Activated naive CD4-positive, alpha-beta T cell treated with anti-CD3 and anti-CD28 coated beads, Interleukin-2, amount 50 U/mL, for 72 hours (primary cell): ENCODE measurements around the gene EPB41L4B. TPM values are rescaled to one million over a fixed set of nuclear protein-coding genes. Genes with fewer than 3 reads are reported as not detected.
"Not testable (repeated sequence)": the region's sequence is repeated elsewhere in the genome, so short reads cannot be mapped to it uniquely, and the experiment has no call there.

Experiments
- ATAC-seq, 2 donors: fragments of 150-1000 bp; cut with Tn5 transposase; 2 replicates each; pipeline ENCODE4 v1.10.0; 2021; ENCODE audit warnings: mild to moderate bottlenecking in 2 of 2, moderate library complexity in 2 of 2
- DNase-seq, 2 donors: peaks; one replicate each; pipeline ENCODE4 v3.0.0; 2021 to 2022; ENCODE audit warnings: low spot score in 2 of 2
- H3K27ac Mint-ChIP-seq, 2 donors: one replicate each; pipeline ENCODE4 v1.8.0; 2022; ENCODE audit warnings: mild to moderate bottlenecking in 2 of 2, mixed read lengths in 2 of 2
- H3K36me3 Mint-ChIP-seq, 2 donors: one replicate each; pipeline ENCODE4 v1.8.0; 2022; ENCODE audit warnings: mixed read lengths in 2 of 2
- H3K9me3 Mint-ChIP-seq, 2 donors: one replicate each; pipeline ENCODE4 v1.8.0; 2022; ENCODE audit warnings: mixed read lengths in 2 of 2
- total RNA-seq, 2 donors: library from RNA; stranded (reverse); gene quantifications; one replicate each; pipeline ENCODE4 v1.2.3, GENCODE V29; 2022

Gene EPB41L4B
- total RNA-seq, 2 donors from 2014 or later, result 0.51 TPM; not detected in 1

- Mint-ChIP-seq H3K36me3 (no peaks in the 10 kb centered on the region), H3K9me3 (no peaks in the 10 kb centered on the region), H3K27ac (no peak overlapping the region)
- no peak for DNase-seq
- ATAC-seq, result no peak
These were observed 34.3 kb downstream of the EPB41L4B start for GRCh38 chr9:109286571-109286977.

GRCh38 chr9:109283672-109284071 lies 37.2 kb downstream of the EPB41L4B start:
- ATAC-seq, DNase-seq, H3K9me3 Mint-ChIP-seq, H3K27ac Mint-ChIP-seq, H3K36me3 Mint-ChIP-seq: not testable (repeated sequence)

- DNase-seq (no peak), ATAC-seq (no peak)
- H3K36me3 Mint-ChIP-seq, result no peaks in the 10 kb centered on the region
- no peak overlapping the region for H3K27ac Mint-ChIP-seq
- H3K9me3 Mint-ChIP-seq, result no peaks in the 10 kb centered on the region
These were observed 37.8 kb downstream of the EPB41L4B start for GRCh38 chr9:109283012-109283411.

GRCh38 chr9:109282302-109282701 lies 38.6 kb downstream of the EPB41L4B start:
- Mint-ChIP-seq H3K27ac (no peak overlapping the region), H3K36me3 (no peaks in the 10 kb centered on the region), H3K9me3 (no peaks in the 10 kb centered on the region)
- DNase-seq (no peak), ATAC-seq (no peak)

- Mint-ChIP-seq H3K9me3 (no peaks in the 10 kb centered on the region), H3K36me3 (no peaks in the 10 kb centered on the region), H3K27ac (no peak overlapping the region)
- no peak for DNase-seq
- ATAC-seq, result no peak
These were observed 39.3 kb downstream of the EPB41L4B start for GRCh38 chr9:109281518-109281917.

- no peak for DNase-seq
- Mint-ChIP-seq H3K36me3 (no peaks in the 10 kb centered on the region), H3K9me3 (no peaks in the 10 kb centered on the region), H3K27ac (no peak overlapping the region)
- no peak for ATAC-seq
These were observed 42.0 kb downstream of the EPB41L4B start for GRCh38 chr9:109278848-109279247.

- DNase-seq (no peak), ATAC-seq (no peak)
- Mint-ChIP-seq H3K9me3 (no peaks in the 10 kb centered on the region), H3K36me3 (no peaks in the 10 kb centered on the region), H3K27ac (no peak overlapping the region)
These were observed 42.6 kb downstream of the EPB41L4B start for GRCh38 chr9:109278216-109278615.

DNA sequence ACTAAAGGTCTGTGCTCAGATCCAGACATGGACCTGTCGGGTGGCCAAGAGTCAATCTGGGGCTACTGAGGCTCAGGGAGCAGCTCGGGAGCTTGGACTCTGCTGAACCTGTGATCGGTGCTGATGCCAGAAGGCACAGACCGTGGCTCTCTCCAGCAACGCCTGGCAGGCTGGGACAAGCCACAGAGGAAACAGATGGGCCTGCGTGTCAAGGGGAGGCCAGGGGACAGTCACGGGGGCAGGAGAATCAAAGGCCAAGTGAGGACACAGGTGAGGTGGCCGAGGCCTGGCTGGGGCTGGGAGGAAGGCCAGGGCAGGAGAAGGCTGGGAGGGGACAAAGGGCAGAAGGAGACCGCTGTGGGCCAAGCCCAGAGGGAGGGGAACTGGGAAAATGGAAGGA lies 43.4 kb downstream of the EPB41L4B start:
- no peaks in the 10 kb centered on the region for H3K36me3 Mint-ChIP-seq
- DNase-seq, result no peak
- H3K9me3 Mint-ChIP-seq, result no peaks in the 10 kb centered on the region
- H3K27ac Mint-ChIP-seq, result no peak overlapping the region
- no peak for ATAC-seq

- Mint-ChIP-seq H3K27ac (no peak overlapping the region), H3K9me3 (no peaks in the 10 kb centered on the region), H3K36me3 (no peaks in the 10 kb centered on the region)
- no peak for DNase-seq
- ATAC-seq, result no peak
These were observed 44.1 kb downstream of the EPB41L4B start for GRCh38 chr9:109276469-109277440.

- Mint-ChIP-seq H3K9me3 (no peaks in the 10 kb centered on the region), H3K27ac (no peak overlapping the region), H3K36me3 (no peaks in the 10 kb centered on the region)
- no peak for ATAC-seq
- no peak for DNase-seq
These were observed 45.8 kb downstream of the EPB41L4B start for GRCh38 chr9:109274884-109275730.

DNA sequence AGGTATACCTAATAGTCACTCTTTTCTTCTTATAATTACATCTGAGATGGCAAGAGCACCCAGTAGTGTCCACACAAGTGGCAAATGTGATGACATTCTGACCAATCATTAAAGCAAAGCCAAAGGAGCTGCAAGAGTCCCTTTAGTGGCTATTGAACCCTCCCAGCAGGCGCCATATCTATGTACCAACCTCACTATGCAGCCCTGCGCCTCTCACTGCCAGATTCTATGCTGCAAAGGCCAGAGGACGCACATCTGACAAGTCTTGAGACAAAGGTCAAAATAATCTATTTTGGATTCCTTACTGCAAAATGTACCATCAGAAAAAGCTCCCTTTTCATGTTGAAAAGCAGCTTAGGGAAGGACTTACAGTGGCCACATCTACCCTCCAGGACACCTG lies 47.0 kb downstream of the EPB41L4B start:
- DNase-seq, result no peak
- ATAC-seq, result no peak
- H3K9me3 Mint-ChIP-seq, result no peaks in the 10 kb centered on the region
- H3K27ac Mint-ChIP-seq, result no peak overlapping the region
- H3K36me3 Mint-ChIP-seq, result no peaks in the 10 kb centered on the region

GRCh38 chr9:109272745-109273144 lies 48.1 kb downstream of the EPB41L4B start:
- ATAC-seq, result no peak
- DNase-seq, result no peak
- H3K9me3 Mint-ChIP-seq, result no peaks in the 10 kb centered on the region
- no peak overlapping the region for H3K27ac Mint-ChIP-seq
- H3K36me3 Mint-ChIP-seq, result no peaks in the 10 kb centered on the region

GRCh38 chr9:109272045-109272444 lies 48.8 kb downstream of the EPB41L4B start:
- H3K27ac Mint-ChIP-seq, result no peak overlapping the region
- ATAC-seq (no peak), DNase-seq (no peak)
- no peaks in the 10 kb centered on the region for H3K36me3 Mint-ChIP-seq
- no peaks in the 10 kb centered on the region for H3K9me3 Mint-ChIP-seq

- no peak for DNase-seq
- no peak for ATAC-seq
- Mint-ChIP-seq H3K9me3 (no peaks in the 10 kb centered on the region), H3K36me3 (no peaks in the 10 kb centered on the region), H3K27ac (no peak overlapping the region)
These were observed 49.6 kb downstream of the EPB41L4B start for GRCh38 chr9:109270971-109271925.

DNA sequence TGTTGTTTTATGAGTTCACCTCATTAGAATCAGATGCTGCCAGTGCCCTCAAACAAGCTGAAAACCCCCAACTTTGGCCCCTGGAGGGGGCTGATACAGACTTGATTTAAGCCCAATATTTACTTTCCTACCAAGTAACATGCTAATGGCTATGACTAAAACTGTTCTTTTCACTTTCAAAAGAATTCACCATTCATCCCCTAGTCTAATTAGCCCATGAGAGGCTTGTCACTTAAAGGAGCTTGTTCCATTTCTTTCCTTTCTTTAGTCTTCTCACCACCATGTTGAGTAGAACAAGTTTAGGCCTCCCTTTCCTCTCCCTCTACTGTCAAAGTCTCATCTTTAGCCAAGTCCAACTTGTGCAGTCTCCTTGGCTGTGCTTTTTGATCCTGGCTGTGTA lies 50.4 kb downstream of the EPB41L4B start:
- no peak overlapping the region for H3K27ac Mint-ChIP-seq
- ATAC-seq (no peak), DNase-seq (no peak)
- H3K36me3 Mint-ChIP-seq, result no peaks in the 10 kb centered on the region
- H3K9me3 Mint-ChIP-seq, result no peaks in the 10 kb centered on the region

DNA sequence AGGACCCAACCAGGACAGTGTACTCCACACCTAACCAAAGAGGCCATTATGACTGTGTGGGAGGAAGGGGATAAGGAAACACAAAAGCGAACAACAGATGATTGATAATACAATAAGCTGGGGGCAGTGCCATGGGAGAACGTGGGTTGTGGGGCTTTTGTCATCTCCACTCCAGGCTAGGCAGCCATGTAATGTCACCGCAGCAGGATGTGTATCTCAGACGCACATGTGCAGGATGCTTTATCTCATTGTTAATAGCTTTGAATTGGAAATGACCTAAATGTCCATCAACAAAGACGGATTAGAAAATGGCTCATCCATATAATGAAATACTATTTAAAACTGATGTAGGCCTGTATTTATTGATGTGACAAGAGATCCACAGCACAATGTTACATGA lies 51.0 kb downstream of the EPB41L4B start:
- ATAC-seq (no peak), DNase-seq (no peak)
- Mint-ChIP-seq H3K36me3 (no peaks in the 10 kb centered on the region), H3K27ac (no peak overlapping the region), H3K9me3 (no peaks in the 10 kb centered on the region)
